H9 (cell line): ENCODE results near the gene ARID3A. TPM values are rescaled to one million over a fixed set of nuclear protein-coding genes. Genes with fewer than 3 reads are reported as not detected.

ENCODE experiments used
- DNase-seq: peaks from one replicate; pipeline ENCODE4 v3.0.0-alpha.2; 2017
- H2AFZ ChIP-seq: one replicate; pipeline ENCODE4 v1.6.1; 2013; ENCODE audit warnings: mild to moderate bottlenecking, low read length, control low read depth, moderate library complexity
- H2AK5ac ChIP-seq: 2 replicates; pipeline ENCODE4 v1.6.1; 2013; ENCODE audit warnings: low read length, control low read depth, mixed read lengths; ENCODE audit not compliant: insufficient read length
- H2BK120ac ChIP-seq: one replicate; pipeline ENCODE4 v1.6.1; 2013; ENCODE audit warnings: low read depth, mild to moderate bottlenecking, low read length, control low read depth, inconsistent platforms; ENCODE audit not compliant: poor library complexity, severe bottlenecking
- H2BK12ac ChIP-seq: 2 replicates; pipeline ENCODE4 v1.6.1; 2013; ENCODE audit warnings: low read length, control low read depth, mixed read lengths, low read depth; ENCODE audit not compliant: insufficient read length
- H2BK15ac ChIP-seq: 2 replicates; pipeline ENCODE4 v1.6.1; 2013; ENCODE audit warnings: low read depth, low read length, control low read depth
- H2BK20ac ChIP-seq: one replicate; pipeline ENCODE4 v1.6.1; 2013; ENCODE audit warnings: low read depth, mild to moderate bottlenecking, low read length, control low read depth, inconsistent platforms; ENCODE audit not compliant: poor library complexity, severe bottlenecking
- H2BK5ac ChIP-seq: 2 replicates; pipeline ENCODE4 v1.6.1; 2013; ENCODE audit warnings: low read length, control low read depth, mixed read lengths; ENCODE audit not compliant: insufficient read length
- H3K14ac ChIP-seq: 2 replicates; pipeline ENCODE4 v1.6.1; 2013; ENCODE audit warnings: low read length, control low read depth; ENCODE audit not compliant: insufficient read depth
- H3K18ac ChIP-seq: 2 replicates; pipeline ENCODE4 v1.6.1; 2013; ENCODE audit warnings: low read depth, mild to moderate bottlenecking, mixed read lengths, low read length, control low read depth; ENCODE audit not compliant: insufficient read length
- H3K23ac ChIP-seq: 2 replicates; pipeline ENCODE4 v1.6.1; 2013; ENCODE audit warnings: low read length, control low read depth, mixed read lengths, low read depth; ENCODE audit not compliant: insufficient read length
- H3K23me2 ChIP-seq: 2 replicates; pipeline ENCODE4 v1.6.1; 2013; ENCODE audit warnings: low read depth, mild to moderate bottlenecking, mixed read lengths, low read length, control low read depth; ENCODE audit not compliant: insufficient read length, poor library complexity, severe bottlenecking
- H3K27ac ChIP-seq: 2 replicates; pipeline ENCODE4 v1.5.1; 2013; ENCODE audit warnings: low read length, control low read depth, mixed read lengths, low read depth; ENCODE audit not compliant: insufficient read length
- H3K27me3 ChIP-seq: 2 replicates; pipeline ENCODE4 v1.6.1; 2013; ENCODE audit warnings: low read length, control low read depth, inconsistent platforms; ENCODE audit not compliant: insufficient read depth
- H3K4ac ChIP-seq: 2 replicates; pipeline ENCODE4 v1.6.1; 2013; ENCODE audit warnings: low read depth, mild to moderate bottlenecking, control low read depth, inconsistent platforms, low read length, moderate library complexity
- H3K4me1 ChIP-seq: 2 replicates; pipeline ENCODE4 v1.6.1; 2013; ENCODE audit warnings: low read length, control low read depth, inconsistent platforms; ENCODE audit not compliant: insufficient read depth
- H3K4me2 ChIP-seq: 2 replicates; pipeline ENCODE4 v1.6.1; 2013; ENCODE audit warnings: low read length, control low read depth, mixed read lengths; ENCODE audit not compliant: insufficient read length, insufficient read depth
- H3K56ac ChIP-seq: 2 replicates; pipeline ENCODE4 v1.6.1; 2013; ENCODE audit warnings: low read depth, mild to moderate bottlenecking, mixed read lengths, low read length, control low read depth; ENCODE audit not compliant: insufficient read length
- H3K79me1 ChIP-seq: 2 replicates; pipeline ENCODE4 v1.6.1; 2013; ENCODE audit warnings: low read depth, mild to moderate bottlenecking, moderate library complexity, low read length, control low read depth, inconsistent platforms; ENCODE audit not compliant: insufficient read depth, poor library complexity, severe bottlenecking
- H3K79me2 ChIP-seq: 2 replicates; pipeline ENCODE4 v1.6.1; 2013; ENCODE audit warnings: low read length, control low read depth, inconsistent platforms; ENCODE audit not compliant: insufficient read depth
- H3K9ac ChIP-seq: 2 replicates; pipeline ENCODE4 v1.6.1; 2013; ENCODE audit warnings: low read length, control low read depth, mixed read lengths; ENCODE audit not compliant: insufficient read length; ENCODE audit errors: extremely low read depth
- H3K9me3 ChIP-seq: one replicate; pipeline ENCODE4 v1.6.1; 2013; ENCODE audit warnings: low read depth, low read length, inconsistent platforms; ENCODE audit not compliant: control insufficient read depth
- H3T11ph ChIP-seq: one replicate; pipeline ENCODE4 v1.6.1; 2013; ENCODE audit warnings: mild to moderate bottlenecking, low read length, control low read depth, inconsistent platforms
- H4K20me1 ChIP-seq: one replicate; pipeline ENCODE4 v1.6.1; 2013; ENCODE audit not compliant: control insufficient read depth, insufficient read length, insufficient read depth
- H4K5ac ChIP-seq: 2 replicates; pipeline ENCODE4 v1.6.1; 2013; ENCODE audit warnings: low read depth, mild to moderate bottlenecking, mixed read lengths, low read length, control low read depth; ENCODE audit not compliant: insufficient read length
- H4K8ac ChIP-seq: replicated peaks from 2 replicates; pipeline ENCODE4 v1.6.1; 2013; ENCODE audit warnings: low read length, control low read depth, mixed read lengths, low read depth; ENCODE audit not compliant: insufficient read length
- H4K91ac ChIP-seq: 2 replicates; pipeline ENCODE4 v1.6.1; 2013; ENCODE audit warnings: low read depth, mild to moderate bottlenecking, moderate library complexity, mixed read lengths, low read length, control low read depth; ENCODE audit not compliant: insufficient read length
- H3K27ac Mint-ChIP-seq, 3 experiments: 2 replicates in 2 of 3; 3 replicates in 1 of 3; pipeline ENCODE4 v1.8.0; 2020 to 2021; ENCODE audit warnings: mixed read lengths in 3 of 3, mild to moderate bottlenecking in 1 of 3, moderate library complexity in 1 of 3
- H3K27me3 Mint-ChIP-seq: 2 replicates; pipeline ENCODE4 v1.8.0; 2021; ENCODE audit warnings: low read depth, mild to moderate bottlenecking, moderate library complexity, mixed read lengths
- H3K36me3 Mint-ChIP-seq, 3 experiments: 2 replicates in 2 of 3; 3 replicates in 1 of 3; pipeline ENCODE4 v1.8.0; 2020 to 2021; ENCODE audit warnings: low read depth in 3 of 3, mixed read lengths in 3 of 3; ENCODE audit not compliant: insufficient read depth in 1 of 3
- H3K4me1 Mint-ChIP-seq, 2 experiments: 2 replicates each; pipeline ENCODE4 v1.8.0; 2020; ENCODE audit warnings: mixed read lengths in 2 of 2
- H3K4me3 Mint-ChIP-seq, 2 experiments: 2 replicates in 1 of 2; 3 replicates in 1 of 2; pipeline ENCODE4 v1.8.0; 2020 to 2021; ENCODE audit warnings: mild to moderate bottlenecking in 2 of 2, mixed read lengths in 2 of 2, moderate library complexity in 1 of 2
- H3K9me3 Mint-ChIP-seq, 2 experiments: 2 replicates in 1 of 2; 3 replicates in 1 of 2; pipeline ENCODE4 v1.8.0; 2020; ENCODE audit warnings: mild to moderate bottlenecking in 2 of 2, mixed read lengths in 2 of 2, moderate library complexity in 1 of 2
- WGBS: extraction: QIAGEN DNeasy Blood & Tissue Kit; methylation state at CpG from one replicate; pipeline ENCODE4 v1.1.7; 2013; ENCODE audit warnings: missing lambda C conversion rate, low lambda C conversion rate, mixed read lengths; ENCODE audit not compliant: insufficient read length; ENCODE audit errors: extremely low coverage; 5-methylcytosine and 5-hydroxymethylcytosine counted together
- total RNA-seq: library from RNA; stranded (reverse); gene quantifications from 2 replicates; pipeline ENCODE4 v1.2.1, GENCODE V29; 2021
- TF ChIP-seq, protein P1 (sequence below): fragments of 200-600 bp; sonication (generic); conservative IDR thresholded peaks from 3 replicates; pipeline ENCODE4 v1.8.0; 2021; ENCODE audit warnings: antibody characterized with exemption, mild to moderate bottlenecking

The ARID3A gene
- total RNA-seq, 1 experiment from 2014 or later, result 98.3 TPM

DNA sequence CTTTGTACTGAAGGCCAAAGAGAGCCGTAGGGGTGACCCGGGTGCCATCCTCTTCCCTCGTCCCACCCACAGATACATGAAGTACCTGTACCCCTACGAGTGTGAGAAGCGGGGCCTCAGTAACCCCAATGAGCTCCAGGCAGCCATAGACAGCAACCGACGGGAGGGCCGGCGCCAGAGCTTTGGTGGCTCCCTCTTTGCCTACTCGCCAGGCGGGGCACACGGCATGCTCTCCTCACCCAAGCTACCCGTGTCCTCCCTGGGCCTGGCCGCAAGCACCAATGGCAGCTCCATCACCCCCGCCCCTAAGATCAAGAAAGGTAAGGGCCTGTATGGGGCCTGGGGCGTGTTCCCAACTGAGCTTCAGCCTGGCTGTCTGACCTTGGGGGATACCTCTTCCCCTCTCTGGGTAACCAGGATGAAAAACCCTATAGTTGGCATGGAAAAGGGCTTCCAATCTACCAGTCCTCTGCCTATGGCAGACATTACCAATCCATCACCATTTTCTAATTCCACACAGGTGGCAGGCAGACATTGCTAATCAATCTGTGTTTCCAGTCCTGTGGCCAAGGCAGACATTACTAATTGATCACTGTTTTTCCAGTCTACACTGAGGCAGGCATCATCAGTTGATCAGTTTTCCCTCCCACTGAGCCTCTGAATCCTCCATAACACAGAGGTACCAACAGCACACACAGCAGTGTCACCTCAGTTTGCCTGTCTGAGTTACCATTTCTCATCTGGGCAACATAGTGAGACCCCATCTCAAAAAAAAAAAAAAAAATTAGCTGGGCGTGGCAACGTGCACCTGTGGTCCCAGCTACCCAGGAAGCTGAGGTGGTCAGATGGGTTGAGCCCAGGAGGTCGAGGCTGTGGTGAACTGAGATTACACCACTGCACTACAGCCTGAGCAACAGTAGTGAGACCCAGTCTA lies 39.2 kb downstream of the ARID3A start:
- H2BK120ac ChIP-seq, result no peak overlapping the region
- H3K23ac ChIP-seq, result no peak overlapping the region
- no peaks in the 10 kb centered on the region for H3K4me1 ChIP-seq
- no peak overlapping the region for H3K27ac ChIP-seq
- no peak overlapping the region for H3K4ac ChIP-seq
- H3K9ac ChIP-seq, result no peak overlapping the region
- H2BK5ac ChIP-seq, result no peak overlapping the region
- no peaks in the 10 kb centered on the region for H4K20me1 ChIP-seq
- no peak overlapping the region for H4K91ac ChIP-seq
- Mint-ChIP-seq H3K9me3 (peaks cover 5 to 12% of the 10 kb centered on the region in 2 experiments; a peak in 4 of 5 replicates), H3K36me3 (peaks cover 46 to 71% (median 62%) of the 10 kb centered on the region in 3 experiments), H3K4me1 (peaks cover 0 to 18% of the 10 kb centered on the region in 2 experiments; a peak in 3 of 4 replicates), H3K27ac (peak overlapping the region in 1 of 3 experiments; percentile 24; a peak in 1 of 7 replicates), H3K4me3 (no peak overlapping the region), H3K27me3 (no peaks in the 10 kb centered on the region)
- no peaks in the 10 kb centered on the region for H3K79me1 ChIP-seq
- no peak overlapping the region for H3K18ac ChIP-seq
- no peaks in the 10 kb centered on the region for H3K79me2 ChIP-seq
- no peak overlapping the region for H3K4me2 ChIP-seq
- H2BK12ac ChIP-seq, result no peak overlapping the region
- no peak overlapping the region for H3T11ph ChIP-seq
- no peak overlapping the region for H4K5ac ChIP-seq
- no peak overlapping the region for H4K8ac ChIP-seq
- TF ChIP-seq, protein P1, sequence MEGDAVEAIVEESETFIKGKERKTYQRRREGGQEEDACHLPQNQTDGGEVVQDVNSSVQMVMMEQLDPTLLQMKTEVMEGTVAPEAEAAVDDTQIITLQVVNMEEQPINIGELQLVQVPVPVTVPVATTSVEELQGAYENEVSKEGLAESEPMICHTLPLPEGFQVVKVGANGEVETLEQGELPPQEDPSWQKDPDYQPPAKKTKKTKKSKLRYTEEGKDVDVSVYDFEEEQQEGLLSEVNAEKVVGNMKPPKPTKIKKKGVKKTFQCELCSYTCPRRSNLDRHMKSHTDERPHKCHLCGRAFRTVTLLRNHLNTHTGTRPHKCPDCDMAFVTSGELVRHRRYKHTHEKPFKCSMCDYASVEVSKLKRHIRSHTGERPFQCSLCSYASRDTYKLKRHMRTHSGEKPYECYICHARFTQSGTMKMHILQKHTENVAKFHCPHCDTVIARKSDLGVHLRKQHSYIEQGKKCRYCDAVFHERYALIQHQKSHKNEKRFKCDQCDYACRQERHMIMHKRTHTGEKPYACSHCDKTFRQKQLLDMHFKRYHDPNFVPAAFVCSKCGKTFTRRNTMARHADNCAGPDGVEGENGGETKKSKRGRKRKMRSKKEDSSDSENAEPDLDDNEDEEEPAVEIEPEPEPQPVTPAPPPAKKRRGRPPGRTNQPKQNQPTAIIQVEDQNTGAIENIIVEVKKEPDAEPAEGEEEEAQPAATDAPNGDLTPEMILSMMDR, result no peak
- H3K56ac ChIP-seq, result no peak overlapping the region
- H2BK15ac ChIP-seq, result no peak overlapping the region
- no peak overlapping the region for H2AK5ac ChIP-seq
- H2BK20ac ChIP-seq, result no peak overlapping the region
- no peaks in the 10 kb centered on the region for H3K27me3 ChIP-seq
- H3K9me3 ChIP-seq, result no peaks in the 10 kb centered on the region
- H3K14ac ChIP-seq, result no peak overlapping the region
- no peak for DNase-seq
- no peaks in the 10 kb centered on the region for H3K23me2 ChIP-seq
- no peak overlapping the region for H2AFZ ChIP-seq
- WGBS, result no CpG with 5 or more reads among the region's 19 CpGs
